Gastrocnemius medialis (tissue), 4 donors: ENCODE results near the gene PNCK.
"Not testable (repeated sequence)": the region's sequence is repeated elsewhere in the genome, so short reads cannot be mapped to it uniquely, and the experiment has no call there.

ENCODE experiments used
- POLR2A ChIP-seq, 2 donors: fragments of 450-650 bp; IDR thresholded peaks; one replicate each; pipeline ENCODE4 v1.6.1; 2017; ENCODE audit warnings: antibody characterized with exemption in 2 of 2, mild to moderate bottlenecking in 2 of 2, moderate library complexity in 2 of 2
- TF ChIP-seq, protein P1 (sequence below), 5 experiments: fragments of 450-650 bp in 3 of 5; fragments of 200-600 bp in 2 of 5; sonication (generic) in 2 of 5; IDR thresholded peaks in 4 of 5; conservative IDR thresholded peaks in 1 of 5; 1 replicate in 4 of 5; 2 replicates in 1 of 5; pipeline ENCODE4 v1.5.1; 2016 to 2019; ENCODE audit warnings: antibody characterized with exemption in 5 of 5, mild to moderate bottlenecking in 3 of 5, moderate library complexity in 3 of 5

- TF ChIP-seq, protein P1, sequence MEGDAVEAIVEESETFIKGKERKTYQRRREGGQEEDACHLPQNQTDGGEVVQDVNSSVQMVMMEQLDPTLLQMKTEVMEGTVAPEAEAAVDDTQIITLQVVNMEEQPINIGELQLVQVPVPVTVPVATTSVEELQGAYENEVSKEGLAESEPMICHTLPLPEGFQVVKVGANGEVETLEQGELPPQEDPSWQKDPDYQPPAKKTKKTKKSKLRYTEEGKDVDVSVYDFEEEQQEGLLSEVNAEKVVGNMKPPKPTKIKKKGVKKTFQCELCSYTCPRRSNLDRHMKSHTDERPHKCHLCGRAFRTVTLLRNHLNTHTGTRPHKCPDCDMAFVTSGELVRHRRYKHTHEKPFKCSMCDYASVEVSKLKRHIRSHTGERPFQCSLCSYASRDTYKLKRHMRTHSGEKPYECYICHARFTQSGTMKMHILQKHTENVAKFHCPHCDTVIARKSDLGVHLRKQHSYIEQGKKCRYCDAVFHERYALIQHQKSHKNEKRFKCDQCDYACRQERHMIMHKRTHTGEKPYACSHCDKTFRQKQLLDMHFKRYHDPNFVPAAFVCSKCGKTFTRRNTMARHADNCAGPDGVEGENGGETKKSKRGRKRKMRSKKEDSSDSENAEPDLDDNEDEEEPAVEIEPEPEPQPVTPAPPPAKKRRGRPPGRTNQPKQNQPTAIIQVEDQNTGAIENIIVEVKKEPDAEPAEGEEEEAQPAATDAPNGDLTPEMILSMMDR (IDR thresholded peaks at IDR 0.05 in 4 of 5, conservative IDR thresholded peaks at IDR 0.05 in 1 of 5) = not testable (repeated sequence)
- not testable (repeated sequence) for TF ChIP-seq POLR2A (IDR thresholded peaks at IDR 0.05)
Measured at GRCh38 chrX:153683486-153683885, 9.9 kb upstream of the PNCK start.
